Measurements from ENCODE around the gene RGL1. TPM values are rescaled to one million over a fixed set of nuclear protein-coding genes. Genes with fewer than 3 reads are reported as not detected.

Gene RGL1
- total and polyA plus RNA-seq, 7 donors, result 8.3 to 42.1 (median 23.8) TPM

DNA sequence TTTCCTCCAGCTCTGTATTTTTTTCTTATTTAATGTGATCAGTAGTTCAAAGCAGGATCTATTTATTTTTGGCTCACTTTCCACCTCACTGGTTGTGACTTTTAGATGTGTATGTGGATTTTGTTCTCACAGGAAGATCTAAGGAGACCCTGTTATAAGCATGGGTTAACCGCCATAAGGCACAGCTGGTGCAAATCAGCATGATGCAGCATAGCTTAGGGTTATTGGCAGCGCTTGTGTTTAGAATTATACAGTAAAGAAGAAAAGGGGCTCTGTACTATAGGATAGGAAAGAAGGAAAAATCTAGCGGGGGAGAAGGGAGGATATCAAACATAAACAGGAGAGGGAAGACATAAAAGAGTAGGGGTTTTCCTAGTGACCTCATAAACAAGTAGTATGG, 26.9 kb upstream of the RGL1 start:
- Histone ChIP-seq H3K36me3 (no peaks in the 10 kb centered on the region), H3K4me1 (no peaks in the 10 kb centered on the region), H3K27ac (no peak overlapping the region), H3K27me3 (no peaks in the 10 kb centered on the region), H3K9me3 (peaks cover 0 to 3% (median 0%) of the 10 kb centered on the region in 4 donors), H3K4me3 (no peak overlapping the region)
- WGBS, 2 donors, result 72 to 80% methylated on average over 3 of the region's 3 CpGs
- no peak for TF ChIP-seq EP300 (IDR thresholded peaks at IDR 0.05)
- TF ChIP-seq, protein P1, sequence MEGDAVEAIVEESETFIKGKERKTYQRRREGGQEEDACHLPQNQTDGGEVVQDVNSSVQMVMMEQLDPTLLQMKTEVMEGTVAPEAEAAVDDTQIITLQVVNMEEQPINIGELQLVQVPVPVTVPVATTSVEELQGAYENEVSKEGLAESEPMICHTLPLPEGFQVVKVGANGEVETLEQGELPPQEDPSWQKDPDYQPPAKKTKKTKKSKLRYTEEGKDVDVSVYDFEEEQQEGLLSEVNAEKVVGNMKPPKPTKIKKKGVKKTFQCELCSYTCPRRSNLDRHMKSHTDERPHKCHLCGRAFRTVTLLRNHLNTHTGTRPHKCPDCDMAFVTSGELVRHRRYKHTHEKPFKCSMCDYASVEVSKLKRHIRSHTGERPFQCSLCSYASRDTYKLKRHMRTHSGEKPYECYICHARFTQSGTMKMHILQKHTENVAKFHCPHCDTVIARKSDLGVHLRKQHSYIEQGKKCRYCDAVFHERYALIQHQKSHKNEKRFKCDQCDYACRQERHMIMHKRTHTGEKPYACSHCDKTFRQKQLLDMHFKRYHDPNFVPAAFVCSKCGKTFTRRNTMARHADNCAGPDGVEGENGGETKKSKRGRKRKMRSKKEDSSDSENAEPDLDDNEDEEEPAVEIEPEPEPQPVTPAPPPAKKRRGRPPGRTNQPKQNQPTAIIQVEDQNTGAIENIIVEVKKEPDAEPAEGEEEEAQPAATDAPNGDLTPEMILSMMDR (IDR thresholded peaks at IDR 0.05), result no peak
- TF ChIP-seq POLR2A (IDR thresholded peaks at IDR 0.05), result no peak
- TF ChIP-seq POLR2AphosphoS5 (IDR thresholded peaks at IDR 0.05), result no peak
- intact Hi-C loops (cut with DNase I), result no loop called here
- no peak for DNase-seq

DNA sequence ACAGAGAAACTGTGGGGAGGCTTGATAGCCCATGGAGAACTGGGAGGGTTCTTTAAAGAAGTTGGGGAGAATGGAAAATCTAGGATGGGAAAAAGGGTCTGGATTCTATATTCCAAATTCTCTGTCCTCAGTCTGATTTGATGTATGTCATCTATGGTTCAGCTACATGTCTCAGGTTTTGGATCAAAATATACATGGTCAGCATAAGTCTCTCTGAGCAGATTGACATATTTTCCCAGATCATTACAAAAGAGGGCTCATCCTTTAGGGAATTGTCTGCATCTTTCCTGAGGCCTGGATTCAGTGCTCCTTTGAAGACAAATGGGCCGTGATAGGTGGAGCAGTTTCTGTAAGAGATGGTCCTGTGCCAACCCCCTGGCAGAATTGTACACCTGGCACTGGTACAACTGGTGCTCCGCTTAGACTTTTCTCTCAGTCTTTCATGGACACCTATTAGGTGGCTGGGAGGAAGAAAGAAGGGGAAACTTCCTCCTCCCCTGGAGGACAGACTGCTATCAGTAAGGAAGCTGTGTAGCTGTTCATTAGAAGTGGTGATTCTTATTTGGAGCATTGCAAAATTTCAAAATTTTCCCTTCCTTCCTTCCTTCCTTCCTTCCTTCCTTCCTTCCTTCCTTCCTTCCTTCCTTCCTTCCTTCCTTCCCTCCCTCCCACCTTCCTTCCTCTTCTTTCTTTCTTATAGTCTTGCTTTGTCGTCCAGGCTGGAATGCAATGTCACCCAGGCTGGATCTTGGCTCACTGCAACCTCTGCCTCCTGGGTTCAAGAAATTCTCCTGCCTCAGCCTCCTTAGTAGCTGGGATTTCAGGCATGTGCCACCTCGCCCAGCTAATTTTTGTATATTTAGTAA, 26.1 kb upstream of the RGL1 start:
- intact Hi-C loops (cut with DNase I), result no loop called here
- no peaks in the 10 kb centered on the region for H3K36me3 ChIP-seq
- TF ChIP-seq POLR2A (IDR thresholded peaks at IDR 0.05) (no peak), POLR2AphosphoS5 (IDR thresholded peaks at IDR 0.05) (no peak), EP300 (IDR thresholded peaks at IDR 0.05) (no peak)
- TF ChIP-seq, protein P1 (IDR thresholded peaks at IDR 0.05), result no peak
- no peaks in the 10 kb centered on the region for H3K27me3 ChIP-seq
- no peak for DNase-seq
- 85 to 92% methylated on average over 4 of the region's 4 CpGs for WGBS, 2 donors
- H3K27ac ChIP-seq, result no peak overlapping the region
- H3K4me1 ChIP-seq, result peaks cover 0 to 4% (median 2%) of the 10 kb centered on the region in 4 donors
- no peak overlapping the region for H3K4me3 ChIP-seq
- H3K9me3 ChIP-seq, result peaks cover 0 to 3% (median 0%) of the 10 kb centered on the region in 4 donors

DNA sequence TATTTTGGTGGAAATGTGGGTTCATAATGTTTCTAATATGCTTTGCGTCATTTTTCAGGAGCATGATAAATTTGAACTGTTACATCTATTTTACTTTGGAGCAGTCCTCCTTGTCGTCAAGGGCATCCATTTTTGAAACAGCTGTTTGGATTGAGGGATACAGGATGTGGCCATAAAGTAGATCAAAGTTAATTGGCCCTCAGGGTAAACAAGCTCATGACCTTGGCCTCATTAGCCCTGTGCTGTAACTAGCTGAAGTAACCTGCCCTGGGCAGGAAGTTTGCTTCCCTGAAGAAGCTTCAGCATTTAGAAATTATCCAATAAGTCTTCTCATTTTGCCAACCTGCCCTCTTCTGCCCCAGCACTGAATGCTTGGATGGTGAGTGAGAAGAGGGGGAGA, 24.8 kb upstream of the RGL1 start:
- intact Hi-C loops (cut with DNase I), result no loop called here
- H3K4me1 ChIP-seq, result peaks cover 0 to 14% (median 11%) of the 10 kb centered on the region in 4 donors
- H3K27ac ChIP-seq, result no peak overlapping the region
- no peak for DNase-seq
- no peaks in the 10 kb centered on the region for H3K27me3 ChIP-seq
- 51 to 74% methylated on average over 2 of the region's 2 CpGs for WGBS, 2 donors
- no peaks in the 10 kb centered on the region for H3K36me3 ChIP-seq
- TF ChIP-seq POLR2A (IDR thresholded peaks at IDR 0.05) (no peak), EP300 (IDR thresholded peaks at IDR 0.05) (no peak), POLR2AphosphoS5 (IDR thresholded peaks at IDR 0.05) (no peak)
- TF ChIP-seq, protein P1 (IDR thresholded peaks at IDR 0.05), result no peak
- H3K4me3 ChIP-seq, result no peak overlapping the region
- H3K9me3 ChIP-seq, result no peaks in the 10 kb centered on the region

DNA sequence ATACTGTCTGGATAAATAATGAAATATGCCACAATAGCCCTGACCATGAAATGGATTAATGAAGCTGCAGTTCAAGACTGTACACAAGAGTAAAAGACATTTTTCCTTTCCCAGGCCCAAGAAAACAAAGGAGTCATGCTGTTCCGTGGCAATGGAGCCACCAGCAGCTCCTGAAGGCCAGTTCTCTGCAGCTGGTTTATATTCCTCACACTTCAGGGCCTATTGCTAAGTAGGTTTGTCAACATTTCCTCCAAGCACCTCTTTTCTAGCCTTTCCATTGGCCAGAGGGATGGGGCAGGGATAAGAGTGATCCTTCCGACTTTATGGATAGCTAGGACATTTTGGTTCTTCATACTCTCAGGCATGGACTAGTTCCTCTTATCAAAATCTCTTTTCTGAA, 24.2 kb upstream of the RGL1 start:
- Histone ChIP-seq H3K27me3 (no peaks in the 10 kb centered on the region), H3K4me3 (no peak overlapping the region), H3K27ac (no peak overlapping the region), H3K4me1 (peaks cover 0 to 14% (median 11%) of the 10 kb centered on the region in 4 donors), H3K36me3 (no peaks in the 10 kb centered on the region), H3K9me3 (no peaks in the 10 kb centered on the region)
- intact Hi-C loops (cut with DNase I), result no loop called here
- WGBS, 2 donors, result 92% methylated on average over 2 of the region's 2 CpGs
- DNase-seq, result no peak
- TF ChIP-seq, protein P1 (IDR thresholded peaks at IDR 0.05), result no peak
- no peak for TF ChIP-seq EP300 (IDR thresholded peaks at IDR 0.05)
- TF ChIP-seq POLR2A (IDR thresholded peaks at IDR 0.05), result no peak
- no peak for TF ChIP-seq POLR2AphosphoS5 (IDR thresholded peaks at IDR 0.05)

Measured in sigmoid colon (tissue), 7 donors.